ENCODE measurements around the gene CD99.
"Not testable (repeated sequence)": the region's sequence is repeated elsewhere in the genome, so short reads cannot be mapped to it uniquely, and the experiment has no call there.

The CD99 gene

GRCh38 chrX:2756548-2756947 lies 65.5 kb downstream of the CD99 start:
- no peak overlapping the region for H3K4me3 ChIP-seq (ENCODE audit: low read depth, low read length)
- TF ChIP-seq, protein P1, sequence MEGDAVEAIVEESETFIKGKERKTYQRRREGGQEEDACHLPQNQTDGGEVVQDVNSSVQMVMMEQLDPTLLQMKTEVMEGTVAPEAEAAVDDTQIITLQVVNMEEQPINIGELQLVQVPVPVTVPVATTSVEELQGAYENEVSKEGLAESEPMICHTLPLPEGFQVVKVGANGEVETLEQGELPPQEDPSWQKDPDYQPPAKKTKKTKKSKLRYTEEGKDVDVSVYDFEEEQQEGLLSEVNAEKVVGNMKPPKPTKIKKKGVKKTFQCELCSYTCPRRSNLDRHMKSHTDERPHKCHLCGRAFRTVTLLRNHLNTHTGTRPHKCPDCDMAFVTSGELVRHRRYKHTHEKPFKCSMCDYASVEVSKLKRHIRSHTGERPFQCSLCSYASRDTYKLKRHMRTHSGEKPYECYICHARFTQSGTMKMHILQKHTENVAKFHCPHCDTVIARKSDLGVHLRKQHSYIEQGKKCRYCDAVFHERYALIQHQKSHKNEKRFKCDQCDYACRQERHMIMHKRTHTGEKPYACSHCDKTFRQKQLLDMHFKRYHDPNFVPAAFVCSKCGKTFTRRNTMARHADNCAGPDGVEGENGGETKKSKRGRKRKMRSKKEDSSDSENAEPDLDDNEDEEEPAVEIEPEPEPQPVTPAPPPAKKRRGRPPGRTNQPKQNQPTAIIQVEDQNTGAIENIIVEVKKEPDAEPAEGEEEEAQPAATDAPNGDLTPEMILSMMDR (IDR thresholded peaks at IDR 0.05; ENCODE audit: control insufficient read depth, extremely low read depth, insufficient read depth): no peak
- no peak for DNase-seq (ENCODE audit: low read depth)

GRCh38 chrX:2761246-2761645 lies 70.2 kb downstream of the CD99 start:
- no peak for DNase-seq (ENCODE audit: low read depth)
- no peak overlapping the region for H3K4me3 ChIP-seq (ENCODE audit: low read depth, low read length)
- TF ChIP-seq, protein P1 (IDR thresholded peaks at IDR 0.05; ENCODE audit: control insufficient read depth, extremely low read depth, insufficient read depth): no peak

GRCh38 chrX:2762671-2763070 lies 71.6 kb downstream of the CD99 start:
- not testable (repeated sequence) for H3K4me3 ChIP-seq (ENCODE audit: low read depth, low read length); DNase-seq (ENCODE audit: low read depth)

GRCh38 chrX:2764766-2765548 lies 73.9 kb downstream of the CD99 start:
- DNase-seq (ENCODE audit: low read depth); H3K4me3 ChIP-seq (ENCODE audit: low read depth, low read length): not testable (repeated sequence)

DNA sequence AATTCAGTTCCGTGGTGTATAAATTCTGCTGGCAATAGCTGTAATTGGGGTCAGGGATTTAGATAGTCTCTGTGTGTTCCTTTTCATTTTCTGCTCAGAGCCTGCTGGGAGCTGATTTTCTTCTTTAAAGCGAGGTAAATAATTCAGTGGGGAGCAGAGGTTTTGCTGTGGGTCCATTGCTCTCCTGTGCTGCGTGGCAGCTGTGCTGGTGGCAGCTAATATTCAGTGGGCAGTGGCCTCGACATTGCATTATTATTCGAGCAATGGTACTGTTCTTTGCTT lies 74.4 kb downstream of the CD99 start:
- TF ChIP-seq, protein P1 (IDR thresholded peaks at IDR 0.05; ENCODE audit: control insufficient read depth, extremely low read depth, insufficient read depth): no peak
- no peak overlapping the region for H3K4me3 ChIP-seq (ENCODE audit: low read depth, low read length)

DNA sequence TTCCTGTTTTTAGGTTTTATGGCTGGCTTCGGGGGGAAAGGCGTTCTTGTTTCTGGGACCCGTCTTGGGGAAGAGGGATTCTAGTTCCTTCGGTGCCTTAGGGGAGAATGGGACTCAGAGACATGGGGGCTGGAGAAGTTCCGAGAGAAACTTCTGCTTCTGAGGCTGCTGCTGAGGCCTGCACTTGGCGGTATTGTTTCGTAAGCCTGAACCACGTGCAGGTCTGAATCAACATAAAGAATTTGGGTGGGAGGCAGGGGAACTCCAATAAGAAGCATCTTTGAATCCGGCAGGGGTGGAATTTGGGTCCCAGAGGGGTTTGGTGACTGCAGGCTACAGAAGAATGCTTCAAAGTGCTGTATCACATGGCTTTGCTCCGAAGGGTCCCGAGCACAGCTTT lies 75.8 kb downstream of the CD99 start:
- DNase-seq (ENCODE audit: low read depth): no peak
- TF ChIP-seq, protein P1 (IDR thresholded peaks at IDR 0.05; ENCODE audit: control insufficient read depth, extremely low read depth, insufficient read depth): no peak
- H3K4me3 ChIP-seq (ENCODE audit: low read depth, low read length): no peak overlapping the region

More for the DNA sequence above, 74.4 kb downstream of the CD99 start:
- no peak for DNase-seq (ENCODE audit: low read depth)

- H3K4me3 ChIP-seq (ENCODE audit: low read depth, low read length): no peak overlapping the region
- DNase-seq (ENCODE audit: low read depth): no peak
- TF ChIP-seq, protein P1 (IDR thresholded peaks at IDR 0.05; ENCODE audit: control insufficient read depth, extremely low read depth, insufficient read depth): no peak
Observed at GRCh38 chrX:2767631-2768455, 76.7 kb downstream of the CD99 start.

DNA sequence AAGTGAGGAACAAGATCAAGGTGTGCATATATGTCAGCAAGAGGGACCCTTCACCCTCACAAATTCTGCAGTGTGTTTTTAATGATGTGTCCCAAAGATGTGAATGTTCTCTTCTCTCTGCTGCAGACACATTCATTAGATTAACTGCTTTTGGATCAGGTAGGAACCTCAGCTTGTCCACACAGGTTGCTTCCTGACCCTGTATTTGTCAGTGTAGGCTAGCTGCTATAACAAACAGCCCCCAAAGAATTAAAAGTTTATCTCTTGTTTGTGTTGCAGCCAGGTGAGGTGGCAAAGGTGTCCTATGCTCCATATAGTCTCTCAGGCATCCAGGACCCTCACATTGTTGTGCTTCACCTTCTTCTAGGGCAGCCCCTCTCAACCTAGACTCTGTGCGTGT lies 78.5 kb downstream of the CD99 start:
- DNase-seq (ENCODE audit: low read depth): no peak
- H3K4me3 ChIP-seq (ENCODE audit: low read depth, low read length): no peak overlapping the region
- TF ChIP-seq, protein P1 (IDR thresholded peaks at IDR 0.05; ENCODE audit: control insufficient read depth, extremely low read depth, insufficient read depth): no peak

- H3K4me3 ChIP-seq (ENCODE audit: low read depth, low read length): not testable (repeated sequence)
Observed at GRCh38 chrX:2773166-2774055, 82.3 kb downstream of the CD99 start.

More at GRCh38 chrX:2773166-2774055, 82.3 kb downstream of the CD99 start:
- DNase-seq (ENCODE audit: low read depth): not testable (repeated sequence)

Data from LNCaP clone FGC (cell line).